ENCODE measurements around the gene ZNF239.

- TF ChIP-seq CTCF (IDR thresholded peaks at IDR 0.05) (no peak), EZH2phosphoT487 (IDR thresholded peaks at IDR 0.05) (no peak), EZH2 (IDR thresholded peaks at IDR 0.05) (no peak)
Measured at GRCh38 chr10:43584051-43584450, 9.6 kb upstream of the ZNF239 start.

Data from neural progenitor cell (in vitro differentiated cells).